ENCODE data around the gene SLC10A3. TPM values are rescaled to one million over a fixed set of nuclear protein-coding genes. Genes with fewer than 3 reads are reported as not detected.
"Not testable (repeated sequence)": the region's sequence is repeated elsewhere in the genome, so short reads cannot be mapped to it uniquely, and the experiment has no call there.

SLC10A3 gene
- total RNA-seq, 2 experiments from 2014 or later = 18.0 to 19.0 TPM

GRCh38 chrX:154515966-154516655 is 25.7 kb upstream of the SLC10A3 start, which contains the start of gene FAM3A:
Gene FAM3A (minus strand): TSS chrX:154516232. CDS start chrX:154515772, 460 bp downstream.
- Mint-ChIP-seq H3K27me3 (no peaks in the 10 kb centered on the region), H3K36me3 (peaks cover 15% of the 10 kb centered on the region), H3K27ac (peak within 1 kb of the TSS; percentile 87), H3K4me1 (peaks cover 24% of the 10 kb centered on the region), H3K4me3 (peak within 1 kb of the TSS; percentile 88), H3K9me3 (no peaks in the 10 kb centered on the region)
- peak; percentile 93 for DNase-seq

GRCh38 chrX:154515090-154515965 is 24.9 kb upstream of the SLC10A3 start:
- Mint-ChIP-seq H3K36me3 (peaks cover 19% of the 10 kb centered on the region), H3K4me1 (peaks cover 26% of the 10 kb centered on the region), H3K4me3 (peak overlapping the region; percentile 88), H3K27ac (peak overlapping the region; percentile 87), H3K9me3 (no peaks in the 10 kb centered on the region), H3K27me3 (no peaks in the 10 kb centered on the region)
- DNase-seq = peak; percentile 28

- Mint-ChIP-seq H3K27me3 (no peaks in the 10 kb centered on the region), H3K36me3 (peaks cover 30% of the 10 kb centered on the region), H3K4me1 (peaks cover 26% of the 10 kb centered on the region), H3K27ac (peak overlapping the region; percentile 59), H3K9me3 (peaks cover 3% of the 10 kb centered on the region), H3K4me3 (peak overlapping the region; percentile 40)
- no peak for DNase-seq
Measured at GRCh38 chrX:154513716-154514115, 23.3 kb upstream of the SLC10A3 start.

- H3K4me3 Mint-ChIP-seq = no peak overlapping the region
- no peaks in the 10 kb centered on the region for H3K27me3 Mint-ChIP-seq
- peaks cover 26% of the 10 kb centered on the region for H3K4me1 Mint-ChIP-seq
- H3K9me3 Mint-ChIP-seq = peaks cover 3% of the 10 kb centered on the region
- DNase-seq = no peak
- no peak overlapping the region for H3K27ac Mint-ChIP-seq
- peaks cover 32% of the 10 kb centered on the region for H3K36me3 Mint-ChIP-seq
Measured at GRCh38 chrX:154512879-154513553, 22.6 kb upstream of the SLC10A3 start.

- Mint-ChIP-seq H3K36me3 (peaks cover 32% of the 10 kb centered on the region), H3K9me3 (peaks cover 3% of the 10 kb centered on the region), H3K27me3 (no peaks in the 10 kb centered on the region), H3K4me1 (peaks cover 25% of the 10 kb centered on the region), H3K4me3 (peak overlapping the region; percentile 47), H3K27ac (peak overlapping the region; percentile 84)
- no peak for DNase-seq
Measured at GRCh38 chrX:154511761-154512160, 21.3 kb upstream of the SLC10A3 start.

GRCh38 chrX:154509455-154509854 is 19.0 kb upstream of the SLC10A3 start:
- Mint-ChIP-seq H3K4me3 (no peak overlapping the region), H3K27ac (no peak overlapping the region), H3K36me3 (peaks cover 26% of the 10 kb centered on the region), H3K4me1 (peaks cover 15% of the 10 kb centered on the region), H3K9me3 (peaks cover 3% of the 10 kb centered on the region), H3K27me3 (no peaks in the 10 kb centered on the region)
- no peak for DNase-seq

- Mint-ChIP-seq H3K9me3 (peaks cover 3% of the 10 kb centered on the region), H3K27ac (no peak overlapping the region), H3K36me3 (peaks cover 20% of the 10 kb centered on the region), H3K4me1 (peaks cover 10% of the 10 kb centered on the region), H3K27me3 (no peaks in the 10 kb centered on the region), H3K4me3 (no peak overlapping the region)
- no peak for DNase-seq
Measured at GRCh38 chrX:154508384-154508745, 17.9 kb upstream of the SLC10A3 start.

- Mint-ChIP-seq H3K4me1 (peaks cover 10% of the 10 kb centered on the region), H3K27me3 (no peaks in the 10 kb centered on the region), H3K36me3 (peaks cover 20% of the 10 kb centered on the region), H3K4me3 (no peak overlapping the region), H3K9me3 (peaks cover 3% of the 10 kb centered on the region), H3K27ac (no peak overlapping the region)
- DNase-seq = no peak
Measured at GRCh38 chrX:154507673-154508383, 17.4 kb upstream of the SLC10A3 start.

- peaks cover 7% of the 10 kb centered on the region for H3K4me1 Mint-ChIP-seq
Measured at GRCh38 chrX:154506483-154507332, 16.3 kb upstream of the SLC10A3 start.

GRCh38 chrX:154505734-154506133 is 15.3 kb upstream of the SLC10A3 start:
- Mint-ChIP-seq H3K36me3 (peaks cover 13% of the 10 kb centered on the region), H3K9me3 (peaks cover 3% of the 10 kb centered on the region), H3K4me3 (no peak overlapping the region), H3K27ac (no peak overlapping the region), H3K27me3 (no peaks in the 10 kb centered on the region), H3K4me1 (no peaks in the 10 kb centered on the region)
- no peak for DNase-seq

More at GRCh38 chrX:154506483-154507332, 16.3 kb upstream of the SLC10A3 start:
- DNase-seq = no peak
- H3K9me3 Mint-ChIP-seq = peaks cover 3% of the 10 kb centered on the region
- no peak overlapping the region for H3K4me3 Mint-ChIP-seq
- H3K36me3 Mint-ChIP-seq = peaks cover 18% of the 10 kb centered on the region
- no peak overlapping the region for H3K27ac Mint-ChIP-seq
- no peaks in the 10 kb centered on the region for H3K27me3 Mint-ChIP-seq

- Mint-ChIP-seq H3K4me3 (no peak overlapping the region), H3K36me3 (no peaks in the 10 kb centered on the region), H3K27ac (no peak overlapping the region), H3K4me1 (no peaks in the 10 kb centered on the region), H3K27me3 (no peaks in the 10 kb centered on the region), H3K9me3 (no peaks in the 10 kb centered on the region)
- no peak for DNase-seq
Measured at GRCh38 chrX:154502989-154503388, 12.6 kb upstream of the SLC10A3 start.

- Mint-ChIP-seq H3K36me3 (no peaks in the 10 kb centered on the region), H3K27ac (no peak overlapping the region), H3K27me3 (no peaks in the 10 kb centered on the region), H3K4me3 (no peak overlapping the region), H3K9me3 (no peaks in the 10 kb centered on the region), H3K4me1 (no peaks in the 10 kb centered on the region)
- no peak for DNase-seq
Measured at GRCh38 chrX:154502098-154502497, 11.7 kb upstream of the SLC10A3 start.

GRCh38 chrX:154501423-154501822 is 11.0 kb upstream of the SLC10A3 start:
- not testable (repeated sequence) for H3K4me3 Mint-ChIP-seq, H3K27ac Mint-ChIP-seq, H3K27me3 Mint-ChIP-seq, H3K4me1 Mint-ChIP-seq, H3K9me3 Mint-ChIP-seq, DNase-seq, H3K36me3 Mint-ChIP-seq

GRCh38 chrX:154496591-154497137 is 6.2 kb upstream of the SLC10A3 start:
- H3K4me1 Mint-ChIP-seq, H3K27me3 Mint-ChIP-seq, H3K4me3 Mint-ChIP-seq, H3K27ac Mint-ChIP-seq, H3K36me3 Mint-ChIP-seq, H3K9me3 Mint-ChIP-seq, DNase-seq: not testable (repeated sequence)

Measured in activated naive CD8-positive, alpha-beta T cell treated with anti-CD3 and anti-CD28 coated beads for 36 hours (primary cell).